Measurements from ENCODE around the gene PLEKHA7. TPM values are rescaled to one million over a fixed set of nuclear protein-coding genes. Genes with fewer than 3 reads are reported as not detected.

The PLEKHA7 gene
- total and polyA plus RNA-seq, 8 donors: 12.8 to 82.3 (median 46.6) TPM

- WGBS, 5 donors: 0 to 6% (median 1%) methylated on average over 21 to 52 of the region's 52 CpGs
- H3K4me3 ChIP-seq: peak overlapping the region; percentile 46 to 58 (median 49)
- peaks cover 0 to 31% (median 14%) of the 10 kb centered on the region in 3 donors for H3K27me3 ChIP-seq
- H3K27ac ChIP-seq: peak overlapping the region; percentile 77 to 90 (median 86)
- no peaks in the 10 kb centered on the region for H3K36me3 ChIP-seq
- no peak for TF ChIP-seq EP300 (IDR thresholded peaks at IDR 0.05)
- H3K9me3 ChIP-seq: no peaks in the 10 kb centered on the region
- H3K4me1 ChIP-seq: peaks cover 27 to 63% (median 36%) of the 10 kb centered on the region in 4 donors
- intact Hi-C loops (cut with DNase I; ENCODE audit: low total_unique reads): no loop called here
- DNase-seq: peak in 1 of 2 donors; percentile 82
These were observed 88.6 kb downstream of the PLEKHA7 start for GRCh38 chr11:16925561-16926065.

GRCh38 chr11:16924826-16925560 lies 89.2 kb downstream of the PLEKHA7 start:
- Histone ChIP-seq H3K9me3 (no peaks in the 10 kb centered on the region), H3K27me3 (peaks cover 0 to 31% (median 14%) of the 10 kb centered on the region in 3 donors)

GRCh38 chr11:16924462-16924825 lies 89.8 kb downstream of the PLEKHA7 start:
- TF ChIP-seq CTCF (IDR thresholded peaks at IDR 0.05): no peak
- TF ChIP-seq POLR2AphosphoS5 (IDR thresholded peaks at IDR 0.05): no peak
- TF ChIP-seq POLR2A (IDR thresholded peaks at IDR 0.05): no peak
- no peak for TF ChIP-seq EP300 (IDR thresholded peaks at IDR 0.05)
- Histone ChIP-seq H3K4me1 (peaks cover 31 to 70% (median 36%) of the 10 kb centered on the region in 4 donors), H3K9me3 (no peaks in the 10 kb centered on the region), H3K4me3 (peak overlapping the region; percentile 46 to 58 (median 49)), H3K27ac (peak overlapping the region; percentile 77 to 90 (median 86)), H3K27me3 (peaks cover 0 to 31% (median 14%) of the 10 kb centered on the region in 3 donors), H3K36me3 (no peaks in the 10 kb centered on the region)
- intact Hi-C loops (cut with DNase I; ENCODE audit: low total_unique reads): no loop called here
- 17 to 35% (median 18%) methylated on average over 4 of the region's 4 CpGs for WGBS, 5 donors
- no peak for DNase-seq

More at GRCh38 chr11:16924826-16925560, 89.2 kb downstream of the PLEKHA7 start:
- peaks cover 27 to 64% (median 36%) of the 10 kb centered on the region in 4 donors for H3K4me1 ChIP-seq
- peak; percentile 86 to 89 for DNase-seq
- no peaks in the 10 kb centered on the region for H3K36me3 ChIP-seq
- 1 to 5% (median 2%) methylated on average over 29 to 51 of the region's 51 CpGs for WGBS, 5 donors
- intact Hi-C loops (cut with DNase I; ENCODE audit: low total_unique reads): no loop called here
- TF ChIP-seq CTCF (IDR thresholded peaks at IDR 0.05): no peak
- no peak for TF ChIP-seq EP300 (IDR thresholded peaks at IDR 0.05)
- TF ChIP-seq POLR2A (IDR thresholded peaks at IDR 0.05): no peak
- peak in 2 of 3 donors; percentile 60 to 61 for TF ChIP-seq POLR2AphosphoS5 (IDR thresholded peaks at IDR 0.05)
- H3K27ac ChIP-seq: peak overlapping the region; percentile 77 to 90 (median 86)
- H3K4me3 ChIP-seq: peak overlapping the region; percentile 46 to 58 (median 49)

GRCh38 chr11:16923987-16924386 lies 90.2 kb downstream of the PLEKHA7 start:
- Histone ChIP-seq H3K4me1 (peaks cover 36 to 74% (median 40%) of the 10 kb centered on the region in 4 donors), H3K27me3 (peaks cover 0 to 31% (median 14%) of the 10 kb centered on the region in 3 donors), H3K4me3 (peak overlapping the region in 2 of 4 donors; percentile 51 to 58), H3K27ac (peak overlapping the region; percentile 77 to 90 (median 86)), H3K9me3 (no peaks in the 10 kb centered on the region), H3K36me3 (no peaks in the 10 kb centered on the region)
- intact Hi-C loops (cut with DNase I; ENCODE audit: low total_unique reads): no loop called here
- 35 to 75% (median 48%) methylated on average over 4 of the region's 4 CpGs for WGBS, 5 donors
- peak in 1 of 3 donors; percentile 25 for TF ChIP-seq POLR2AphosphoS5 (IDR thresholded peaks at IDR 0.05)
- no peak for TF ChIP-seq EP300 (IDR thresholded peaks at IDR 0.05)
- DNase-seq: peak; percentile 42 to 80

GRCh38 chr11:16921668-16922067 lies 92.5 kb downstream of the PLEKHA7 start:
- DNase-seq: no peak
- 46 to 67% (median 62%) methylated on average over 4 of the region's 4 CpGs for whole genome bisulfite sequencing, 5 donors
- intact Hi-C loops (cut with DNase I; ENCODE audit: low total_unique reads): no loop called here
- peaks cover 37 to 85% (median 48%) of the 10 kb centered on the region in 4 donors for H3K4me1 ChIP-seq
- H3K27me3 ChIP-seq: peaks cover 0 to 28% (median 14%) of the 10 kb centered on the region in 3 donors
- no peaks in the 10 kb centered on the region for H3K36me3 ChIP-seq
- no peaks in the 10 kb centered on the region for H3K9me3 ChIP-seq
- TF ChIP-seq POLR2A (IDR thresholded peaks at IDR 0.05): no peak
- no peak for TF ChIP-seq EP300 (IDR thresholded peaks at IDR 0.05)
- no peak for TF ChIP-seq POLR2AphosphoS5 (IDR thresholded peaks at IDR 0.05)
- TF ChIP-seq CTCF (IDR thresholded peaks at IDR 0.05): no peak
- H3K4me3 ChIP-seq: no peak overlapping the region
- H3K27ac ChIP-seq: no peak overlapping the region
